ENCODE measurements around the gene ACTR5.
"Not testable (repeated sequence)": the region's sequence is repeated elsewhere in the genome, so short reads cannot be mapped to it uniquely, and the experiment has no call there.

Gene ACTR5

GRCh38 chr20:38766071-38766470 lies 17.8 kb downstream of the ACTR5 start:
- DNase-seq (ENCODE audit: low spot score), result no peak

DNA sequence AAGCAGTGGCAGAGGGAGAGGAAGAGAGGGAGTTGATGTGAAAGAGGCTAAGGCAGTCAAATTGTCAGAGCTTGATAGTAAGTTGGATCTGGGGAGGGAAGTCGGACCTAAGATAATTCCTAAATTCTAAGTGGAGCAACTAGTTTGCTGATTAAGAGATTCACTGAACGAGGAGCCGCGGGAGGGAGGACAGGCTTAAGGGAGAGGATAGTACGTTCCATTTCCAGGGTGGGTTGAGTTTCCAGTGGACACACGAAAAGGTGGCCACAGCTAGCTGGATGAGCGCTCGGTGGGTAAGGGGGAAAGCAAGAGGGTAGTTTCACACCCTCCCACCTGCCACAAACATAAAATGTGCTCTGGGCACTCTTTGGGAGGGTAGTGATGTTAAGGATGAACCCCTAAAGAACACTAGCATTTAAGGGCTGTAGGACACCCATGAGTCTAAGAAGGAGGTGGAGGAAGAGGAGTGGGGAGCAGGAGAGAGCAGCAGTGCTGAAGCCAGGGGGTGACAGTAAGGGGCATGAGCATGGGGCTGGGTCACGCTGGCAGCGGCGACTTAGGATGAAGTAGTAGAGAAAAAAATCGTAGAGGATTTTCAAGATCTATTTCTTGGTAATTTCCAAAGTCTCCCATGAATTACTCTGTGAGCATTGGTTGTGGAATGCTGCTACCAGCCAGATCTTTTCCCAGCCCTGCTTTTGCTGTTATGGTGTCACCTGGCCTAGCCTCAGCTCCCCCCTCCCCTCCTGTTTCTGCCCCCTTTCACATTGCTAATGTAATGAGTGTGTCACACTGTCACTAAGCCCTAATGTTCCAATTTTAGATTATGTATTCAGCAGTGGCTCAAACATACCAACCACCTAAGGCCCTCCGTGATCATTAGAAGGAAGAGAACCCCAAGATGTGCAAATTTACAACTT lies 21.4 kb downstream of the ACTR5 start:
- no peak for DNase-seq (ENCODE audit: low spot score)

DNA sequence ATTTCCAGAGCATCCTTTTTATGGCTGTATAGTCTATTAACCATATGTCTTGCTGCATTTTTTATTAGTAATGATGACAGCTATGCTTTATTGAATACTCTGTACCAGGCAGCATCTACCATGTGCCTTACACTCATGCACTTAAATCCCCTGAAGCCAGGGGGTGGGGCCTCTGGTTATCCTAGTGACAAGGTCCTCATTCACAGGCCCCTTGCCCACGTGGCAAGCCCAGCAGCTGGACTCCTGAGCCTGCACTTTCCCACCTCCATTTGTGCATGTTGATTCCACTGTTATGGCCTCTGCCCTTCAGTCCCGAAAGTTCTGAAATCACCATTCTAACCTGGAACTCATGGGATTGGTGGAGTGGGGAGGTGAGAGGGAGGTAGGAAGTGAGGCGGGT lies 22.3 kb downstream of the ACTR5 start:
- no peak for DNase-seq (ENCODE audit: low spot score)

DNA sequence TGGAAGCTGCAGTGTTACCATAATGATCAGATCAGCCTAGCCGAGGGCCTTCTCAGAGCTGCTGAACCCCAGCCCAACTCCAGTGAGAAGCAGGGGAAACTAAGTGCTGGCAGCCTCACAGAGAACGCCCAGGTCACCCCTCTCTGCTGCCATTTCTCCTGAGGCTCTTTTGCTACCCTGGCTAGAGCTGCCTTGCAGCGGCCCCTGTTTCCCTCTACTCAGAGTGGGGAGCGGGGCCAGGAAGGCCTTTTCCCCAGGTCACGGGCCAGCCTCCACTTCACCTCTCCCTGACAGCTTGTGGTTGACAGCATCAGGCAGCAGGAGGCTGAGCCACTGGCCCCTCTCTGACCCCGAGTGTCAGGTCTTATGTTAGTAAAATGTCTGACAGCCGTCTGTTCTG lies 22.7 kb downstream of the ACTR5 start:
- no peak for DNase-seq (ENCODE audit: low spot score)

DNA sequence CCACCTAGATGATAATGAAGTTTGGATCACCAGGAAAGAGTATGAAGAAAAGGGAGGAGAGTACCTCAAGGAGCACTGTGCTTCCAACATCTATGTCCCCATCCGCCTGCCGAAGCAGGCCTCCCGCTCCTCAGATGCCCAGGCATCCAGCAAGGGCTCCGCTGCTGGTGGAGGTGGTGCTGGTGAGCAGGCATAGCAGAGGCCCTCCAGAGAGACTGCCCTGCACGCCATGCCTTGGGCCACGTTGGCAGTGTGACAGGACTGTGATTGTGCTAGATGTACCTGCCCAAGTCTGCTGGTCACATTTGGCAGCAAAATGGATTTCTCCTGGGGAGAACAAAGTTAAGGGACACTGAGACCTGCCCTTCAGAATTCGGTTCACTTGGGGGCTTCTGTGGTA lies 23.4 kb downstream of the ACTR5 start:
- DNase-seq (ENCODE audit: low spot score), result no peak

- DNase-seq (ENCODE audit: low spot score), result no peak
Measured at GRCh38 chr20:38774167-38774566, 25.9 kb downstream of the ACTR5 start.

DNA sequence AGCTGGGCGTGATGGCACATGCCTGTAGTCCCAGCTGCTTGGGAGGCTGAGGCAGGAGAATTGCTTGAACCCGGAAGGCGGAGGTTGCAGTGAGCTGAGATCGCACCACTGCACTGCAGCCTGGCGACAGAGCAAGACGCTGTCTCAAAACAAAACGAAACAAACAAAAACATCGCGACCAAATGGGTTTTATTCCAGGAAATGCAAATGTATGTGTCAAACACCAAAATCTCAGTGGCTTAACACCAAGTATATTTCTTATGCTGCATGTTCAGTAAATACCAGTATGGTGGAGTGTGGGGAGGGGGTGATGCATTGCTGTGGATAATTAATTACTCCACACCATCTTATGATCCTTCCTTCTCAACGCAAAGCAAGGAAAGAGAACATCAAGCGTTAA lies 28.1 kb downstream of the ACTR5 start:
- DNase-seq (ENCODE audit: low spot score), result no peak

- DNase-seq (ENCODE audit: low spot score), result no peak
Measured at GRCh38 chr20:38779247-38780097, 31.2 kb downstream of the ACTR5 start.

GRCh38 chr20:38782275-38782674 lies 34.0 kb downstream of the ACTR5 start:
- DNase-seq (ENCODE audit: low spot score), result no peak

GRCh38 chr20:38787870-38788269 lies 39.6 kb downstream of the ACTR5 start:
- DNase-seq (ENCODE audit: low spot score), result no peak

DNA sequence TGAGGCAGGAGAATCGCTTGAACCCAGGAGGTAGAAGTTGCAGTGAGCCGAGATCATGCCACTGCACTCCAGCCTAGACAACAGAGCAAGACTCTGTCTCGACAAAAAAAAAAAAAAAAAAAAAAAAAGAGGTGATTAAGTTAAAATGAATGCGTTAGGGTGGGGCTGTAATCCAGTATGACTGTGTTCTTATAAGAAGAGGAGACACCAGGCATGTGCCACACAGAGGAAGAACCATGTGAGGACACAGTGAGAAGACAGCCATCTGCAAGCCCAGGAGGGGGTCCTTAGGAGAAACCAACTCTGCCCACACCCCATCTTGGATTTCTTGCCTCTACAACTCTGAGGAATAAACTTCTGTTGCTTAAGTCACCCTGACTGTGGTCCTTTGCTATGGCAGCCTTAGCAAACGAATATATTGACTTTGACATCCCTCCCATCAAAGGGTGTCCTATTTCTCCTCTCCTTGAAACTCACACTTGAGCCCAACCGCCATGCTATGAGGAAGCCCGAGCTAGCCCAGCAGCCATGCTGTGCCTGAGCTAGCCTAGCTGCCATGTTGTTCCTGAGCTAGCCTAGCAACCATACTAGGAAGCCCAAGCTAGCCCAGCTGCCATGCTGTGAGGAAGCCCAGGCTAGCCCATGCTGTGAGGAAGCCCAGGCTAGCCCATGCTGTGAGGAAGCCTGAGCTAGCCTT lies 41.4 kb downstream of the ACTR5 start:
- no peak for DNase-seq (ENCODE audit: low spot score)

DNA sequence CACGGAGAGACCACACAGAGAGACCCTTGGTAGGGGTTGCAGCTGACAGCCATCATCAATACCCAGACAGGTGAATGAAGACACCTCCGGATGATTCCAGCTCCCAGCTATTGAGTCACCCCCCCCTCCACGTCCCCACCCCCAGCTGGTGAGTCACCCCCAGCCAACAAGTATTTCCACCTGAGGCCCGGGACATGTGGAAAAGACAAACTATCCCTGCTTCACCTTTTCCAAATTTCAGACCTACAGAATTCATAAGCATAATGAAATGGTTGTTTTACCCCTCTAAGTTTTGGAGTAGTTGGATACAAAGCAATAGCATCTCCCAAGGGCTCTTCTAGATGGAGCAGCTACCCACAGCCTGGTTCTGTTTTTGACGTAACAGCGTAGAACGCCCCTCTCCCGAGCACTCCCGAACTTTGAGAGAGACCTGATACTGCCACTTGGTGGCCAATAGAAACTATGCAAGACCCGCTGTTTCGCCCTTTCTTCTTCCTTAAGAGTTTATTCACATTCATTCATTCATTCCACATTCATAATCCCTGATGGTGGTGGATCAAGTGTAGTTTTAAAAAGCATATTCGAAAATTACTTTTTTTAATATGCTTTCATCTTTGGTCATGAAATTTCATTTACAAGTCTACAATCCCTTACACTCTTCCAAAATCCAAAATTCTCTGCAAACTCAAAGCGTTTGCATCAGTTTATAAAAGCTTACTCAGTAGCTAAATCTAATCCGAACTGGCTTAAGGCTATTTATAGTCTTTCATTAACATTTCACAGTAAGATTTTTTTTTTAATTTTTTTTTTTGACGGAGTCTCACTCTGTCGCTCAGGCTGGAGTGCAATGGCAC lies 42.2 kb downstream of the ACTR5 start:
- no peak for DNase-seq (ENCODE audit: low spot score)

GRCh38 chr20:38791291-38791690 lies 43.0 kb downstream of the ACTR5 start:
- no peak for DNase-seq (ENCODE audit: low spot score)

DNA sequence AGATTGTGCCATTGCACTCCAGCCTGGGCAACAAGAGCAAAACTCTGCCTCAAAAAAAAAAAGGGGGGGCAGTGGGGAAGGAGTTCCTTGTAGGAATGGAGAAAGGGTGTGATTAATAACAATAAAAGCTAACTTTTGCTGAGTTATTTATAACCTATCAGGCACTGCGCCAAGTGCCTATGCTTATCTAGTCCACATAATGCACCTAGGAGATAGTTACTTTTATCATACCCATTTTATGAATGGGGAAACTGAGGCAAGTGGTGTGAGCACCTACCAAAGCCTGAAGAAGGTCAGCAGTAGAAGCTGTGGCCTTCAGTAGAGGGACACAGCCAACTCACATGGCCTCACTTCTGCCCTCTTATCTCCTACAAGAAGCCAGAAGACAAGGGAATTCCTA lies 43.7 kb downstream of the ACTR5 start:
- DNase-seq (ENCODE audit: low spot score), result no peak

DNA sequence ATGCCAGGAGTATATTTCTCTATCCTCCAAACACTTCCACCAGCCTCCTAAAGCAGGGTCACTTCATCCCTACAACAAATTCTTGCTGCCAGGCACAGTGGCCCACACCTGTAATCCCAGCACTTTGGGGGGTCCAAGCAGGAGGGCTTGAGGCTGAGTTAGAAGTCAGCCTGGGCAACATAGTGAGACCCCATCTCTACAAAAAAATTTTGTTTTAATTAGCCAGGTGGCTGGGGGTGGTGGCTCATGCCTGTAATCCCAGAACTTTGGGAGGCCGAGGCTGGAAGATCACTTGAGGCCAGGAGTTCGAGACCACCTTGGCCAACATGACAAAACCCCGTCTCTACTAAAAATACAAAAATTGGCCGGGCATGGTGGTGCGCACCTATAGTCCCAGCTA lies 45.8 kb downstream of the ACTR5 start:
- not testable (repeated sequence) for DNase-seq (ENCODE audit: low spot score)

DNA sequence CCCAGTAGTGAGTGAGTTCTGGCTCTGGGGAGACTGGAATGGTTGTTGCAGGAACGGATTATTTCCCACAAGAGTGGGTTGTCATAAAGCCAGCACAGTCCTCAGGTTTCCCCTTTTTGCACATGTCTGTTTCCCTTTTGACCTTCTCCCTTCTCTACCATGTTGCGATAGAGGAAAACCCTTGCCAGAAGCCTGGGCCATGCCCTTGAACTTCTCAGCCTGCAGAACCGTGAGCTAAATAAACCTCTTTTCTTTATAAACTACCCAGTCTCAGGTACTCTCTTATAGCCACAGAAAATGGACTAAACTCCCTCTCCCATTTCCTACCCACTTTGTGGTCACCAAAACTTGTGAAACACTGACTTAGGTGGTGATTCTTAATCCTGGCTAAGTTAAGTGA lies 50.0 kb downstream of the ACTR5 start:
- no peak for DNase-seq (ENCODE audit: low spot score)

- DNase-seq (ENCODE audit: low spot score), result no peak
Measured at GRCh38 chr20:38799203-38799602, 50.9 kb downstream of the ACTR5 start.

DNA sequence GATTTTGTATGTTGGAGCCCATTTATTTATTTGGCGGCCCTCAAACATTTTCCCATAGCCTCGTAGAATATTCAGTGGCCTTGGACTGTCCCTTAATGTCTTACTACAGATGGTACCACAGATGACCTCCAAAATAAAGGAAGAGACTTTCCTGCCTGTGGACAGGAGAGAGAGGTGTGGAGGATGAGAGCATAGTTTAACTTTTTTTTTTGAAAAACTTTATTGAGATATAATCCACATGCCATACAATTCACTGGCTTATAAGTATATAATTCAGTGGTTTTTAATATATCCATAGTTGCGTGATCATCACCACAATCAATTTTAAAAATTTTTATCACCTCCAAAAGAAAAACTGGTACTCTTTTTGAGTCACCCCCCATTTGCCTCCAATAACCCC lies 52.6 kb downstream of the ACTR5 start:
- DNase-seq (ENCODE audit: low spot score), result no peak

DNA sequence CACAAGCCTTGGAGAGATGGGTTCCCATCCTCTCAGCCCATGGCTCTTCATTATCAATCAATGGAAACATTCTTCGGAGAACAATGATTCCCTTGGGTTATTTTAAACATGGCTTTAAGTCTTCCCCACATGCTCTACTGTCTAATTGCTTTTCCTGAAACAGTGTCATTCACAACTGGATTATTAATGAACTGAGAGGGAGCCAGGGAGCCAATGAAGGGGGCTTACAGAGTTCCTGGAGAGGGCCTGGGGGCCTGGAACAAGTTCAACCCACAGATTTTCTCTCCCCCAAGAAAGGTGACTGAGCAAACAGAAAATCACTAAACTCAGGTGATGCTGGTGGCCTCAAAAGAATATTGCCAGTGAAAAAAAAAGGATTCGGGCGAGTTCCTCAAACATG lies 56.0 kb downstream of the ACTR5 start:
- DNase-seq (ENCODE audit: low spot score), result no peak

- DNase-seq (ENCODE audit: low spot score), result peak; percentile 76
Measured at GRCh38 chr20:38804682-38805501, 56.6 kb downstream of the ACTR5 start.

- DNase-seq (ENCODE audit: low spot score), result peak; percentile 85
Measured at GRCh38 chr20:38805502-38805957, 57.3 kb downstream of the ACTR5 start, which contains the start of gene PPP1R16B. PPP1R16B (plus strand) TSS chr20:38805697; CDS start chr20:38835926, 30,229 bp downstream.

All from globus pallidus (tissue), 1 donor.